GM12865 (cell line): Measurements from ENCODE around the gene DPP4.
A peak's percentile ranks its signal among the peaks of the same experiment; 100 is the strongest.

Experiments used
- DNase-seq: peaks from one replicate; pipeline ENCODE4 v3.0.0; 2010; ENCODE audit warnings: low read depth
- H3K4me3 ChIP-seq: 2 replicates; pipeline ENCODE4 v1.5.1; 2011; ENCODE audit warnings: mild to moderate bottlenecking, low read depth, low read length, control low read depth
- CTCF ChIP-seq: IDR thresholded peaks from 2 replicates; pipeline ENCODE4 v1.5.1; 2011; ENCODE audit warnings: low read length, control low read depth, low read depth, inconsistent platforms; ENCODE audit not compliant: insufficient read depth; ENCODE audit errors: missing control alignments

The DPP4 gene

GRCh38 chr2:162100579-162100978 lies 26.6 kb upstream of the DPP4 start:
- H3K4me3 ChIP-seq, result no peak overlapping the region
- DNase-seq, result no peak
- TF ChIP-seq CTCF, result no peak

- TF ChIP-seq CTCF, result no peak
- no peak overlapping the region for H3K4me3 ChIP-seq
- no peak for DNase-seq
Observed at GRCh38 chr2:162099836-162100235, 25.8 kb upstream of the DPP4 start.

GRCh38 chr2:162092658-162093556 lies 18.9 kb upstream of the DPP4 start:
- no peak overlapping the region for H3K4me3 ChIP-seq
- DNase-seq, result no peak
- no peak for TF ChIP-seq CTCF

GRCh38 chr2:162092008-162092390 lies 18.0 kb upstream of the DPP4 start:
- no peak overlapping the region for H3K4me3 ChIP-seq

GRCh38 chr2:162091325-162092007 lies 17.5 kb upstream of the DPP4 start:
- H3K4me3 ChIP-seq, result no peak overlapping the region
- DNase-seq, result no peak
- TF ChIP-seq CTCF, result peak; percentile 13

More at GRCh38 chr2:162092008-162092390, 18.0 kb upstream of the DPP4 start:
- TF ChIP-seq CTCF, result no peak
- no peak for DNase-seq

- no peak for DNase-seq
- no peak overlapping the region for H3K4me3 ChIP-seq
- no peak for TF ChIP-seq CTCF
Observed at GRCh38 chr2:162090109-162090508, 16.1 kb upstream of the DPP4 start.
